Epithelial cell of esophagus (primary cell): ENCODE measurements around the gene C1GALT1C1L.
"Not testable (repeated sequence)": the region's sequence is repeated elsewhere in the genome, so short reads cannot be mapped to it uniquely, and the experiment has no call there.

ENCODE experiments used
- DNase-seq: peaks from one replicate; pipeline ENCODE4 v3.0.0; 2010; ENCODE audit warnings: low read depth
- H3K4me3 ChIP-seq: 2 replicates; pipeline ENCODE4 v1.5.1; 2011; ENCODE audit warnings: mild to moderate bottlenecking, low read length, control low read depth
- TF ChIP-seq, protein P1 (sequence below): IDR thresholded peaks from 2 replicates; pipeline ENCODE4 v1.5.1; 2011; ENCODE audit warnings: low read depth, mild to moderate bottlenecking, low read length, control low read depth, inconsistent platforms; ENCODE audit not compliant: insufficient read depth; ENCODE audit errors: missing control alignments

The C1GALT1C1L gene

DNA sequence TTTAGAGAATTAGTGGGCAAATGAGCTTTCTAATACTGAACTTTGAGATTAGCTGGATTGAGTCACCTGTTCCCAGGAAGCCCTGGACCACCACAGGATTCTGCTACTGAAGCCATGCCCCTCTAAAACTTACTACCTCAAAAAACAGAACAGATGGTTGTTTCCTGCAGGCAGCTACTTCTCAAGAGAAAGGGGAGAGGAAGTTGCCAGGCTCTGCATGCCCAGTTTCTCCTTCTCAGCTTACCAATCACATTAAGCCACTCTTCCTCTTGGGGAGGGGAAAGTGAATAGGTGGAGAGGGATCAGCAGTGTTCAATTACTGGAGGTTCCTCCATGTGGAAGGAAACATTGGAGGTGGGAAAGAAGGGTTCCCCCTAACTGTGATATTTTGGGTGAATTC lies 24.9 kb upstream of the C1GALT1C1L start:
- DNase-seq, result no peak
- no peak overlapping the region for H3K4me3 ChIP-seq
- TF ChIP-seq, protein P1, sequence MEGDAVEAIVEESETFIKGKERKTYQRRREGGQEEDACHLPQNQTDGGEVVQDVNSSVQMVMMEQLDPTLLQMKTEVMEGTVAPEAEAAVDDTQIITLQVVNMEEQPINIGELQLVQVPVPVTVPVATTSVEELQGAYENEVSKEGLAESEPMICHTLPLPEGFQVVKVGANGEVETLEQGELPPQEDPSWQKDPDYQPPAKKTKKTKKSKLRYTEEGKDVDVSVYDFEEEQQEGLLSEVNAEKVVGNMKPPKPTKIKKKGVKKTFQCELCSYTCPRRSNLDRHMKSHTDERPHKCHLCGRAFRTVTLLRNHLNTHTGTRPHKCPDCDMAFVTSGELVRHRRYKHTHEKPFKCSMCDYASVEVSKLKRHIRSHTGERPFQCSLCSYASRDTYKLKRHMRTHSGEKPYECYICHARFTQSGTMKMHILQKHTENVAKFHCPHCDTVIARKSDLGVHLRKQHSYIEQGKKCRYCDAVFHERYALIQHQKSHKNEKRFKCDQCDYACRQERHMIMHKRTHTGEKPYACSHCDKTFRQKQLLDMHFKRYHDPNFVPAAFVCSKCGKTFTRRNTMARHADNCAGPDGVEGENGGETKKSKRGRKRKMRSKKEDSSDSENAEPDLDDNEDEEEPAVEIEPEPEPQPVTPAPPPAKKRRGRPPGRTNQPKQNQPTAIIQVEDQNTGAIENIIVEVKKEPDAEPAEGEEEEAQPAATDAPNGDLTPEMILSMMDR, result no peak

GRCh38 chr2:43699761-43700160 lies 23.5 kb upstream of the C1GALT1C1L start:
- no peak for DNase-seq
- no peak overlapping the region for H3K4me3 ChIP-seq
- TF ChIP-seq, protein P1, result no peak

DNA sequence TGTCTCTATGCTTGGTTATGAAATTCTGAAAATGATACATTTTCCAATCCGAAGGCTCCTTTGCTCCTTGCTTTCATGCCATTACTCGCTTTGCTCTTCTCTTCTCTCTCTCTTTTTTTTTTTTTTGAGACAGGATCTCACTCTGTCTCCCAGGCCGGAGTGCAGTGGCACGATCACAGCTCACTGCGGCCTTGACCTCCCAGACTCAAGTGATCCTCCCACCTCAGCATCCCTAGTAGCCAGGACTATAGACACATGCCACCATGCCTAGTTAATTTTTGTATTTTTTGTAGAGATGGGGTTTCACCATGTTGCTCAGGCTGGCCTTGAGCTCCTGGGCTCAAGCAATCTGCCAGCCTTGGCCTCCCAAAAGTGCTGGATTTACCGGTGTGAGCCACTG lies 21.9 kb upstream of the C1GALT1C1L start:
- H3K4me3 ChIP-seq, DNase-seq: not testable (repeated sequence)

DNA sequence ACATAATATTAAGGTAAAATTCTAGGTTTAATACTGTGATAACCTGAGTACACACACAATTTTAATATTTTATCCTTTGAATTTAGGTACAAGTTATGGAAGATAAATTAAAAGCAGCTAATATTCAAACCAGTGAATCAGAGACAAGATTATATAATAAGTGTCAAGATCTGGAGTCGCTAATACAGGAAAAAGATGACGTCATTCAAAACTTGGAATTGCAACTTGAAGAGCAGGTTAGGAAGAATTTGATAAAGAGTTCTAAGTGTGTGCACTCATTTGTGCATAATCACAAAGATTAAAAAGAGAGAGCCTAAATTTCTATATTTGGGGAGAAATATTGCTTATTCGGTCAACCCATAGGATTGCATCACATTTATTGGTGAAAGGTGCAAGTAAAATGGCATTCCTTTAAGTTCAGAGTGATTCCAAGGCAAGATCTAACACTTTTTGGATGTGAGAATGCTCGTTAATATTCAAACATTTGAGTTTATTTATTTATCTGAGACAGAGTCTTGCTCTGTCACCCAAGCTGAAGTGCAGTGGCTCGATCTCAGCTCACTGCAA lies 16.3 kb upstream of the C1GALT1C1L start:
- TF ChIP-seq, protein P1, result no peak
- peak; percentile 36 for DNase-seq
- no peak overlapping the region for H3K4me3 ChIP-seq

DNA sequence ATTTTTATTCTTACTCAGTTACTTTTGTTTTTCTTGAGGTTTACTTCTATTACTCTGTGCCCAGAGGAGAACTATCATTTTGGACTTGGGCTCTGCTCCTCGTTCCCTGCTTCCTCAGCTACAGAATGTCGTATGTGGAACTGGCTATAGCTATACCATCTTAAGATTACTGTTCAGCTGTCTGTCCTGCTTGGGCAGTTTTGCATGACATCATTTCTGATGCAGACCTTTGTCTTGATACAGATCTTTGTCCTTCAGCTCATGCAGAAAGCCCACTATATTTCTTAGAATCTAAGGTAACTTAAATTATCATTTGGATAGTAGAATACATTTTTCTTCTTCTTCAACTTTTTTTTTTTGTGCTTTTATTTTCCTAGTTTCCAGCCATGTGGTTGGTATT lies 13.8 kb upstream of the C1GALT1C1L start:
- H3K4me3 ChIP-seq, result no peak overlapping the region
- TF ChIP-seq, protein P1, result no peak
- DNase-seq, result peak; percentile 47

DNA sequence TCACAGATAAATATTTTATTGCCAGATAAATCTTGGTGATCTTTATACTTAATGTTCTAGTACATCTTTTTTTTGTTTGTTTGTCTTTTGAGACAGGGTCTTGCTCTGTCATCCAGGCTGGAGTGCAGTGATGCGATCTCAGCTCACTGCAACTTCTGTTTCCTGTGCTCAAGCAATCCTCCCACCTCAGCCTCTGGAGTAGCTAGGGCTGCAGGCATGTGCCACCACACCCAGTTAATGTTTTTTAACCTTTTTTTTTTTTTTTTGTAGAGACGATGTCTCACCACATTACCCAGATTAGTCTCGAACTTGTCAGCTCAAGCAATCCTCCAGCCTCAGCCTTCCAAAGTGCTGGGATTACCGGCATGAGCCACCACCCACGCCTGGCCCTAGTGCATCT lies 9.1 kb upstream of the C1GALT1C1L start:
- TF ChIP-seq, protein P1, result no peak
- no peak overlapping the region for H3K4me3 ChIP-seq
- DNase-seq, result peak; percentile 13

GRCh38 chr2:43677783-43678182 lies 1.6 kb upstream of the C1GALT1C1L start:
- H3K4me3 ChIP-seq, DNase-seq: not testable (repeated sequence)

GRCh38 chr2:43675646-43676321 lies 445 bp downstream of the C1GALT1C1L start:
- H3K4me3 ChIP-seq, result peak overlapping the region; percentile 49
- TF ChIP-seq, protein P1, result no peak
- no peak for DNase-seq
